Prostate gland (tissue), 2 donors: Measurements from ENCODE around the gene RPP30. TPM values are rescaled to one million over a fixed set of nuclear protein-coding genes. Genes with fewer than 3 reads are reported as not detected.
"Not testable (repeated sequence)": the region's sequence is repeated elsewhere in the genome, so short reads cannot be mapped to it uniquely, and the experiment has no call there.

Experiments
- DNase-seq: peaks from one replicate; pipeline ENCODE4 v3.0.0-alpha.2; 2019; ENCODE audit warnings: low spot score
- H3K27ac ChIP-seq, 2 donors: fragments of 200-600 bp; sonication (generic); 2 replicates each; pipeline ENCODE4 v1.5.1; 2017 to 2019
- H3K27me3 ChIP-seq: fragments of 200-600 bp; sonication (generic); replicated peaks from 2 replicates; pipeline ENCODE4 v1.5.1; 2019; ENCODE audit not compliant: insufficient read depth
- H3K36me3 ChIP-seq, 2 donors: fragments of 200-600 bp; sonication (generic); 1 replicate in 1 of 2; 2 replicates in 1 of 2; pipeline versions ENCODE4 v1.5.1 to v1.8.1; 2017 to 2019
- H3K4me1 ChIP-seq: fragments of 200-600 bp; sonication (generic); replicated peaks from 2 replicates; pipeline ENCODE4 v1.5.1; 2019
- H3K4me3 ChIP-seq, 2 donors: fragments of 200-600 bp; sonication (generic); 2 replicates each; pipeline ENCODE4 v1.5.1; 2017 to 2019
- H3K9me3 ChIP-seq: fragments of 200-600 bp; sonication (generic); 2 replicates; pipeline ENCODE4 v1.5.1; 2017
- CTCF ChIP-seq, 4 experiments: fragments of 200-600 bp in 2 of 4; fragments of 450-650 bp in 2 of 4; sonication (generic) in 2 of 4; IDR thresholded peaks; 1 replicate in 3 of 4; 2 replicates in 1 of 4; pipeline ENCODE4 v1.5.1; 2016 to 2019; ENCODE audit warnings: antibody characterized with exemption in 4 of 4, mild to moderate bottlenecking in 2 of 4, moderate library complexity in 2 of 4
- POLR2A ChIP-seq: fragments of 450-650 bp; IDR thresholded peaks from one replicate; pipeline ENCODE4 v1.6.1; 2016; ENCODE audit warnings: antibody characterized with exemption, mild to moderate bottlenecking
- POLR2AphosphoS5 ChIP-seq: sonication (generic); formaldehyde crosslinking; IDR thresholded peaks from one replicate; pipeline ENCODE4 v1.6.1; 2017; ENCODE audit warnings: antibody characterized with exemption
- WGBS: methylation state at CpG from one replicate; pipeline ENCODE4 v1.1.5; 2018; 5-methylcytosine and 5-hydroxymethylcytosine counted together
- intact Hi-C: fragments of 100-400 bp; cut with DNase I; formaldehyde crosslinking; loops from one replicate; pipeline ENCODE4 v1.14.2; 2022
- small RNA-seq, 2 donors: library from RNA; depleted of rRNA; stranded (forward); fragments of <200 nt; gene quantifications; one replicate each; pipeline ENCODE3, GENCODE V24; 2016
- total RNA-seq, 2 donors: library from RNA; depleted of rRNA; stranded (reverse); fragments of >200 nt; gene quantifications; one replicate each; pipeline ENCODE4 v1.1.0, GENCODE V29; 2016

Gene RPP30
- total RNA-seq, 2 donors from 2014 or later = 37.1 to 43.6 TPM

- Histone ChIP-seq H3K4me1 (no peaks in the 10 kb centered on the region), H3K9me3 (no peaks in the 10 kb centered on the region), H3K27ac (no peak overlapping the region), H3K4me3 (no peak overlapping the region), H3K27me3 (no peaks in the 10 kb centered on the region), H3K36me3 (no peaks in the 10 kb centered on the region)
- intact Hi-C loops = no loop called here
- 92% methylated on average over 6 of the region's 6 CpGs for WGBS
- TF ChIP-seq POLR2A (no peak), CTCF (IDR thresholded peaks at IDR 0.05) (no peak), POLR2AphosphoS5 (no peak)
- DNase-seq = no peak
Observed at GRCh38 chr10:90939648-90940047, 67.9 kb downstream of the RPP30 start.

GRCh38 chr10:90942980-90943379 is 71.2 kb downstream of the RPP30 start:
- DNase-seq, H3K36me3 ChIP-seq, intact Hi-C loops, H3K27ac ChIP-seq, H3K4me3 ChIP-seq, H3K9me3 ChIP-seq, H3K4me1 ChIP-seq, H3K27me3 ChIP-seq: not testable (repeated sequence)
- WGBS = 65% methylated on average over 3 of the region's 3 CpGs

- 0% methylated on average over 1 of the region's 1 CpG for WGBS
- H3K27ac ChIP-seq = no peak overlapping the region
- intact Hi-C loops = no loop called here
Observed at GRCh38 chr10:90944749-90945148, 73.0 kb downstream of the RPP30 start.

GRCh38 chr10:90945491-90946070 is 73.8 kb downstream of the RPP30 start:
- no peak for DNase-seq
- no peaks in the 10 kb centered on the region for H3K27me3 ChIP-seq
- no peak for TF ChIP-seq POLR2A
- TF ChIP-seq CTCF (IDR thresholded peaks at IDR 0.05) = no peak
- TF ChIP-seq POLR2AphosphoS5 = no peak
- no peaks in the 10 kb centered on the region for H3K36me3 ChIP-seq
- no peaks in the 10 kb centered on the region for H3K4me1 ChIP-seq
- intact Hi-C loops = no loop called here
- H3K27ac ChIP-seq = no peak overlapping the region
- H3K4me3 ChIP-seq = no peak overlapping the region
- no peaks in the 10 kb centered on the region for H3K9me3 ChIP-seq
- WGBS = 64% methylated on average over 4 of the region's 4 CpGs

More at GRCh38 chr10:90944749-90945148, 73.0 kb downstream of the RPP30 start:
- Histone ChIP-seq H3K4me1 (no peaks in the 10 kb centered on the region), H3K4me3 (no peak overlapping the region), H3K9me3 (no peaks in the 10 kb centered on the region), H3K36me3 (no peaks in the 10 kb centered on the region), H3K27me3 (no peaks in the 10 kb centered on the region)
- DNase-seq = no peak
- TF ChIP-seq POLR2A (no peak), POLR2AphosphoS5 (no peak), CTCF (IDR thresholded peaks at IDR 0.05) (no peak)

- no peak overlapping the region for H3K27ac ChIP-seq
- 86% methylated on average over 5 of the region's 5 CpGs for WGBS
- no peak for DNase-seq
- intact Hi-C loops = no loop called here
- H3K4me3 ChIP-seq = no peak overlapping the region
- H3K9me3 ChIP-seq = no peaks in the 10 kb centered on the region
- H3K4me1 ChIP-seq = no peaks in the 10 kb centered on the region
- H3K27me3 ChIP-seq = no peaks in the 10 kb centered on the region
- TF ChIP-seq CTCF (IDR thresholded peaks at IDR 0.05) (no peak), POLR2AphosphoS5 (no peak), POLR2A (no peak)
- no peaks in the 10 kb centered on the region for H3K36me3 ChIP-seq
Observed at GRCh38 chr10:90947030-90947960, 75.5 kb downstream of the RPP30 start.

Small RNA genes within 50 kb of the gene (small RNA-seq; reads per million reads assigned to genes)
- gene RF00019 (0 reads per million in 2 donors), gene RNU6-740P (0 reads per million in 2 donors)

Other genes with a start within 250 kb of the RPP30 start
- 1 to 10 TPM in 1 of 2 donors, under 1 TPM in 1; 0.77 to 3.5 TPM for gene HTR7, start 13.9 kb upstream of the RPP30 start, total RNA-seq
- gene ANKRD1, start 49.1 kb downstream of the RPP30 start, total RNA-seq = 10 to 100 TPM in 1 of 2 donors, not detected in 1; 20.0 TPM